ENCODE measurements around the gene UXT.

DNA sequence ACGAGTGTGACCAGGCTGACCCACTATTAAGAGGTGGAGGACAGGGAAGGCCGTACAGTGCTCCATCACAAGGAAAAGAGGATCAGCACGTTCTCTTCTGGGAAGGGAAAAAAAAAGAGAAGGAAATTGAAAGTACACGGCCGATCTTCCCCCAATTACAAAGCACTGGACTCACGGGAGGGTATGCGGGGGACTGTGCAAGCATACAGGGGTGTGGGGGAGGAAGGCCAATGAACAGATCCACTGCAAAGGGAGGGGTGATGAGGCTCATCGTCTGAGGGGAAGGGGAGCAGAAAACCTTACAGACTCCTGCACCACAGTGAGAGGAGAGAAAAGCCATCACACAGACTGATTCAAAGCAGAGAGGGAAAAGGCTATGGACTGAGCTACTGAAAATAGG lies 9.7 kb downstream of the UXT start:
- TF ChIP-seq, protein P1, sequence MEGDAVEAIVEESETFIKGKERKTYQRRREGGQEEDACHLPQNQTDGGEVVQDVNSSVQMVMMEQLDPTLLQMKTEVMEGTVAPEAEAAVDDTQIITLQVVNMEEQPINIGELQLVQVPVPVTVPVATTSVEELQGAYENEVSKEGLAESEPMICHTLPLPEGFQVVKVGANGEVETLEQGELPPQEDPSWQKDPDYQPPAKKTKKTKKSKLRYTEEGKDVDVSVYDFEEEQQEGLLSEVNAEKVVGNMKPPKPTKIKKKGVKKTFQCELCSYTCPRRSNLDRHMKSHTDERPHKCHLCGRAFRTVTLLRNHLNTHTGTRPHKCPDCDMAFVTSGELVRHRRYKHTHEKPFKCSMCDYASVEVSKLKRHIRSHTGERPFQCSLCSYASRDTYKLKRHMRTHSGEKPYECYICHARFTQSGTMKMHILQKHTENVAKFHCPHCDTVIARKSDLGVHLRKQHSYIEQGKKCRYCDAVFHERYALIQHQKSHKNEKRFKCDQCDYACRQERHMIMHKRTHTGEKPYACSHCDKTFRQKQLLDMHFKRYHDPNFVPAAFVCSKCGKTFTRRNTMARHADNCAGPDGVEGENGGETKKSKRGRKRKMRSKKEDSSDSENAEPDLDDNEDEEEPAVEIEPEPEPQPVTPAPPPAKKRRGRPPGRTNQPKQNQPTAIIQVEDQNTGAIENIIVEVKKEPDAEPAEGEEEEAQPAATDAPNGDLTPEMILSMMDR (IDR thresholded peaks at IDR 0.05), result no peak
- no peak for TF ChIP-seq POLR2A (IDR thresholded peaks at IDR 0.05)

Measured in testis (tissue), 2 donors.